ENCODE data around the gene SETDB1.

DNA sequence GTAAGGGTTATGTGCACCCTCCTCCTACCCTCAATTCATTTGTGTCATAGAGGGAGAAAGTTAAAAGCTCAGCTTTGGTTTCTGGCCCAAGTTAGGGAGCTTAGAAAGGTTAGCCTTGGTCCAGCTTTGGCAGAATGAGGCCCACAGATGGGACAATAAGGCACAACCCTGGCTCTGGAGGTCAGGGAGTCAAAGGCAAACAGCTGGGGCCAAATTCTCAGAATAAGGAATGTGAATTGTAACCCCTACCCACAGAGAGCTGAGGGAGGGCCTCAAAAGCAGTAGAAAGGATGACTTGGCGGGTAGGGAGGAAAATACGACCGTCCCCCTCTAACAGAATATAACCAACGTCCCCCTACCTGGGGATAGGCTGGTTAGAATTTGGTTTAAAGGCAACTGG is 39.4 kb downstream of the SETDB1 start:
- TF ChIP-seq EZH2 (IDR thresholded peaks at IDR 0.05; ENCODE audit: insufficient read depth, poor library complexity, severe bottlenecking) (no peak), EZH2phosphoT487 (IDR thresholded peaks at IDR 0.05; ENCODE audit: insufficient read depth, low read depth) (no peak)

Measured in GM23248 (cell line).